Calu3 (cell line): ENCODE measurements around the gene WDR11. TPM values are rescaled to one million over a fixed set of nuclear protein-coding genes. Genes with fewer than 3 reads are reported as not detected.

Experiments
- BruUV-seq: library from RNA; stranded (reverse); fragments of 400-500 nt; replicated peaks from 2 replicates; lab custom pipeline; 2021; lab: Mats Ljungman, UMichigan
- CTCF ChIA-PET: fragments of 300-600 bp; sonication (Branson Sonifier 250); formaldehyde crosslinking; loops from one replicate; lab custom pipeline; 2022; ENCODE audit warnings: antibody characterized with exemption; lab: Charles Lee
- DNase-seq: peaks from one replicate; pipeline ENCODE4 v3.0.0; 2022
- H3K27ac Mint-ChIP-seq: one replicate; pipeline ENCODE4 v1.8.0; 2022; ENCODE audit warnings: mixed read lengths; ENCODE audit not compliant: unreplicated experiment
- H3K27me3 Mint-ChIP-seq: one replicate; pipeline ENCODE4 v1.8.0; 2022; ENCODE audit warnings: mixed read lengths; ENCODE audit not compliant: unreplicated experiment
- H3K36me3 Mint-ChIP-seq: one replicate; pipeline ENCODE4 v1.8.0; 2022; ENCODE audit warnings: mild to moderate bottlenecking, moderate library complexity, mixed read lengths; ENCODE audit not compliant: insufficient read depth, unreplicated experiment
- H3K4me1 Mint-ChIP-seq: one replicate; pipeline ENCODE4 v1.8.0; 2022; ENCODE audit warnings: mild to moderate bottlenecking, low read depth, mixed read lengths; ENCODE audit not compliant: unreplicated experiment
- H3K4me3 Mint-ChIP-seq: one replicate; pipeline ENCODE4 v1.8.0; 2022; ENCODE audit warnings: mild to moderate bottlenecking, low read depth, moderate library complexity, mixed read lengths; ENCODE audit not compliant: unreplicated experiment
- H3K9me3 Mint-ChIP-seq: one replicate; pipeline ENCODE4 v1.8.0; 2022; ENCODE audit warnings: low read depth, mixed read lengths; ENCODE audit not compliant: unreplicated experiment
- CTCF ChIP-seq: fragments of 200-600 bp; IDR thresholded peaks from one replicate; pipeline ENCODE4 v1.8.0; 2022; ENCODE audit warnings: antibody characterized with exemption; ENCODE audit not compliant: unreplicated experiment
- intact Hi-C: fragments of 100-400 bp; cut with micrococcal nuclease; formaldehyde crosslinking; loops from one replicate; pipeline ENCODE4 v1.10.0; 2022; ENCODE audit not compliant: unreplicated experiment
- total RNA-seq: library from RNA; stranded (reverse); gene quantifications from 2 replicates; pipeline ENCODE4 v1.2.3, GENCODE V29; 2022

WDR11 gene
- total RNA-seq, 1 experiment from 2014 or later, result 33.5 TPM

- peaks cover 57% of the 10 kb centered on the region for H3K27me3 Mint-ChIP-seq
- H3K27ac Mint-ChIP-seq, result no peak overlapping the region
- DNase-seq, result no peak
- no peaks in the 10 kb centered on the region for H3K9me3 Mint-ChIP-seq
- intact Hi-C loops, result no loop called here
- H3K4me3 Mint-ChIP-seq, result no peak overlapping the region
- no peak for TF ChIP-seq CTCF
- H3K36me3 Mint-ChIP-seq, result no peaks in the 10 kb centered on the region
- no TSS peak for BruUV-seq
- H3K4me1 Mint-ChIP-seq, result no peaks in the 10 kb centered on the region
- CTCF ChIA-PET, result no interaction called here
Observed at GRCh38 chr10:120818301-120818700, 32.9 kb upstream of the WDR11 start.

DNA sequence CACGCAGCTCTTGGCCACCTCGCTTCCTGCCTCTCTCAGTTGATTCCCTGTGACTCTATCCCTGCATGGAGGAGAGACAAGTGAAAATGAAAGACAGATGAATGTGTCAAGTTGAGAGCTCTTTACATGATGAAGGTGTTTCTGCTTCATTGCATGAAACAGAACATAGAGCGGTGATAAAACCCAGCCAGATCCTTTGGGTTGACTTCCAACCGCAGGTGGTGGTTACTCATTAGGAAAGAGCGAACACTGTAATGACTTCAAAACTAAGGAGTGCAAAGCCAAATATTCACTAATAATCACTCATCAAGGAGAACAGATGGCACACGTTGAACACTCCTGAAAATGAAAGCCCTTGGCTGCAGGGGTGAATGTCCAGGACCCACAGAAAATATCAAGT, 31.8 kb upstream of the WDR11 start:
- Mint-ChIP-seq H3K4me3 (no peak overlapping the region), H3K36me3 (no peaks in the 10 kb centered on the region), H3K4me1 (no peaks in the 10 kb centered on the region), H3K9me3 (no peaks in the 10 kb centered on the region), H3K27me3 (peaks cover 63% of the 10 kb centered on the region), H3K27ac (no peak overlapping the region)
- DNase-seq, result no peak
- intact Hi-C loops, result no loop called here
- TF ChIP-seq CTCF, result no peak
- CTCF ChIA-PET, result no interaction called here
- BruUV-seq, result no TSS peak

DNA sequence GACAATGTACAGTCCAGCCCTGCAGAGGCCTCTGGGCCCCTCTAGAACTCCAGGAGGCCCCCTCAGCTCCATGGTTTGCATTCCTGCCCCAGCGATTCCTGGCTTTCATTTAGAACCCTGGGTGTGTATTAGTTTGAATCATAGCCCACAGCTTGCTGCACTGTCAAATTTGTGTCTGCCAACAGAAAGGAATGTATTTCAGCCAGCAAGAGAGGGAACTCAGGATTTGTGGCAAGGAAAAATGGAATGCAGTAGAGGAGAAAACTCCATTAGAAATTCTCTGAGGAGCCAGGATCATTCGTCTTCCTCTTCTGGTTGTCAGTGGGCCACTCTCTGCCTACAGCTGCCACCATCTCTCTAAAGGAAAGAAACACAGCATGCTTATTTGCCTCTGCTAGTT, 27.9 kb upstream of the WDR11 start:
- CTCF ChIA-PET, result no interaction called here
- H3K27ac Mint-ChIP-seq, result no peak overlapping the region
- peaks cover 64% of the 10 kb centered on the region for H3K27me3 Mint-ChIP-seq
- intact Hi-C loops, result no loop called here
- no TSS peak for BruUV-seq
- no peak overlapping the region for H3K4me3 Mint-ChIP-seq
- TF ChIP-seq CTCF, result no peak
- no peaks in the 10 kb centered on the region for H3K9me3 Mint-ChIP-seq
- no peak for DNase-seq
- H3K4me1 Mint-ChIP-seq, result no peaks in the 10 kb centered on the region
- no peaks in the 10 kb centered on the region for H3K36me3 Mint-ChIP-seq

DNA sequence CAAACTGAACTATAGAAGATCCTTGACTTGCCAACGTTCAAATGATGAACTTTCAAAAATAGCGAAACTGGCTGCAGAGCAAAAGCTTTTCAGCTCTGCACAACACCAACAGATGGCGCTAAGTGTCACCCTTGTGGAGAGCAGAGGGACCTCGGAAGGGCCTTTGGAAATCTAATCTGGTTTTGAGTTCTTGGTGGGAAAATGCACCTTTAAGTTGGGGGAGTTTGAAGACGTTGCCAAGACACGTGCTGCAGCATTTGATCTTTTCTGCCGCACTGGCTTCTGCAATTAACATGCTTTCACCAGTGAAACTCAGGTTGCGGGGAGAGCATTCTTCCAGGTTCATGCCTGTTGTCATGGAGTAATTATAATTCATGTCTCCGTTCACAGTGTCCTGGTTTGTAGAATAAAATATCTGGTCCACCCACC, 26.3 kb upstream of the WDR11 start:
- H3K9me3 Mint-ChIP-seq, result no peaks in the 10 kb centered on the region
- DNase-seq, result peak; percentile 14
- peaks cover 54% of the 10 kb centered on the region for H3K27me3 Mint-ChIP-seq
- intact Hi-C loops, result no loop called here
- H3K4me3 Mint-ChIP-seq, result no peak overlapping the region
- peak; percentile 15 for TF ChIP-seq CTCF
- no TSS peak for BruUV-seq
- CTCF ChIA-PET, result no interaction called here
- no peaks in the 10 kb centered on the region for H3K4me1 Mint-ChIP-seq
- no peaks in the 10 kb centered on the region for H3K36me3 Mint-ChIP-seq
- H3K27ac Mint-ChIP-seq, result no peak overlapping the region
